Activated CD4-positive, alpha-beta T cell treated with anti-CD3 and anti-CD28 coated beads, Interleukin-2, amount 10 ng/mL, durations not matched to agents 24 days and 14 days (primary cell): ENCODE results near the gene ANKFY1. TPM values are rescaled to one million over a fixed set of nuclear protein-coding genes. Genes with fewer than 3 reads are reported as not detected.
A peak's percentile ranks its signal among the peaks of the same experiment; 100 is the strongest.

Experiments
- DNase-seq: peaks from one replicate; pipeline ENCODE4 v3.0.0; 2022
- H3K27ac Mint-ChIP-seq: one replicate; pipeline ENCODE4 v1.8.0; 2022; ENCODE audit warnings: mild to moderate bottlenecking, mixed read lengths
- H3K27me3 Mint-ChIP-seq: one replicate; pipeline ENCODE4 v1.8.0; 2022; ENCODE audit warnings: mixed read lengths
- H3K36me3 Mint-ChIP-seq: one replicate; pipeline ENCODE4 v1.8.0; 2022; ENCODE audit warnings: low read depth, mild to moderate bottlenecking, mixed read lengths
- H3K4me1 Mint-ChIP-seq: one replicate; pipeline ENCODE4 v1.8.0; 2021; ENCODE audit warnings: mixed read lengths
- H3K4me3 Mint-ChIP-seq: one replicate; pipeline ENCODE4 v1.8.0; 2022; ENCODE audit warnings: mild to moderate bottlenecking, moderate library complexity, mixed read lengths
- H3K9me3 Mint-ChIP-seq: one replicate; pipeline ENCODE4 v1.8.0; 2021; ENCODE audit warnings: mixed read lengths
- intact Hi-C: fragments of 100-400 bp; cut with micrococcal nuclease; formaldehyde crosslinking; loops from one replicate; pipeline ENCODE4 v1.15.1; 2023
- total RNA-seq: library from RNA; stranded (reverse); gene quantifications from 2 replicates; pipeline ENCODE4 v1.2.3, GENCODE V29; 2022

Gene ANKFY1
- total RNA-seq = 53.1 and 53.6 TPM in 2 replicates

GRCh38 chr17:4263282-4264215, at the start of gene ANKFY1:
Gene ANKFY1, minus strand, starts transcription at chr17:4263979. Its CDS starts 38 bp downstream, at chr17:4263941.
- Mint-ChIP-seq H3K9me3 (peaks cover 8% of the 10 kb centered on the region), H3K27me3 (no peaks in the 10 kb centered on the region), H3K4me1 (peaks cover 31% of the 10 kb centered on the region), H3K36me3 (peaks cover 41% of the 10 kb centered on the region), H3K4me3 (peak within 1 kb of the TSS; percentile 95), H3K27ac (peak within 1 kb of the TSS; percentile 95)
- DNase-seq = peak; percentile 100
- intact Hi-C loops = loop anchor here (1.0 to 5.0 kb wide), 3 partner anchors 46 to 120 kb away; partner anchors contain the start of genes CYB5D2, UBE2G1 and ZZEF1

- Mint-ChIP-seq H3K9me3 (no peaks in the 10 kb centered on the region), H3K4me1 (peaks cover 33% of the 10 kb centered on the region), H3K27ac (no peak overlapping the region), H3K4me3 (no peak overlapping the region), H3K36me3 (peaks cover 4% of the 10 kb centered on the region), H3K27me3 (no peaks in the 10 kb centered on the region)
- intact Hi-C loops = no loop called here
- DNase-seq = no peak
Measured at GRCh38 chr17:4310354-4311060, 46.7 kb upstream of the ANKFY1 start.

GRCh38 chr17:4309897-4310296, 46.1 kb upstream of the ANKFY1 start:
- no peak overlapping the region for H3K27ac Mint-ChIP-seq

GRCh38 chr17:4307179-4307930, 43.6 kb upstream of the ANKFY1 start:
- no peak overlapping the region for H3K27ac Mint-ChIP-seq
- intact Hi-C loops = loop anchor here (10.0 kb wide), 1 partner anchor 107 kb away; no protein-coding TSS in a partner anchor
- peaks cover 6% of the 10 kb centered on the region for H3K36me3 Mint-ChIP-seq
- H3K27me3 Mint-ChIP-seq = no peaks in the 10 kb centered on the region
- DNase-seq = no peak
- no peak overlapping the region for H3K4me3 Mint-ChIP-seq
- no peaks in the 10 kb centered on the region for H3K9me3 Mint-ChIP-seq
- H3K4me1 Mint-ChIP-seq = peaks cover 15% of the 10 kb centered on the region

More at GRCh38 chr17:4309897-4310296, 46.1 kb upstream of the ANKFY1 start:
- H3K27me3 Mint-ChIP-seq = no peaks in the 10 kb centered on the region
- no peaks in the 10 kb centered on the region for H3K9me3 Mint-ChIP-seq
- intact Hi-C loops = loop anchor here (10.0 kb wide), 1 partner anchor 105 kb away; no protein-coding TSS in a partner anchor
- H3K4me3 Mint-ChIP-seq = no peak overlapping the region
- peaks cover 32% of the 10 kb centered on the region for H3K4me1 Mint-ChIP-seq
- peaks cover 4% of the 10 kb centered on the region for H3K36me3 Mint-ChIP-seq
- DNase-seq = no peak

- Mint-ChIP-seq H3K36me3 (peaks cover 19% of the 10 kb centered on the region), H3K9me3 (no peaks in the 10 kb centered on the region), H3K27me3 (no peaks in the 10 kb centered on the region), H3K27ac (no peak overlapping the region), H3K4me1 (peaks cover 14% of the 10 kb centered on the region), H3K4me3 (no peak overlapping the region)
- no peak for DNase-seq
- intact Hi-C loops = loop anchor here (2.0 to 10.0 kb wide), 2 partner anchors 90 to 110 kb away; no protein-coding TSS in a partner anchor
Measured at GRCh38 chr17:4305224-4305623, 41.4 kb upstream of the ANKFY1 start.

- intact Hi-C loops = loop anchor here (2.0 to 10.0 kb wide), 2 partner anchors 90 to 110 kb away; no protein-coding TSS in a partner anchor
- H3K36me3 Mint-ChIP-seq = peaks cover 19% of the 10 kb centered on the region
- peak; percentile 88 for DNase-seq
- no peaks in the 10 kb centered on the region for H3K27me3 Mint-ChIP-seq
- H3K27ac Mint-ChIP-seq = peak overlapping the region; percentile 4
- no peaks in the 10 kb centered on the region for H3K9me3 Mint-ChIP-seq
- no peak overlapping the region for H3K4me3 Mint-ChIP-seq
- H3K4me1 Mint-ChIP-seq = peaks cover 9% of the 10 kb centered on the region
Measured at GRCh38 chr17:4304417-4305027, 40.7 kb upstream of the ANKFY1 start.

GRCh38 chr17:4301066-4301465, 37.3 kb upstream of the ANKFY1 start:
- no peak overlapping the region for H3K4me3 Mint-ChIP-seq
- peaks cover 10% of the 10 kb centered on the region for H3K4me1 Mint-ChIP-seq
- no peaks in the 10 kb centered on the region for H3K9me3 Mint-ChIP-seq
- DNase-seq = no peak
- H3K36me3 Mint-ChIP-seq = peaks cover 30% of the 10 kb centered on the region
- no peak overlapping the region for H3K27ac Mint-ChIP-seq
- intact Hi-C loops = loop anchor here (10.0 kb wide), 1 partner anchor 114 kb away; no protein-coding TSS in a partner anchor
- H3K27me3 Mint-ChIP-seq = no peaks in the 10 kb centered on the region

- Mint-ChIP-seq H3K27me3 (no peaks in the 10 kb centered on the region), H3K4me1 (peaks cover 10% of the 10 kb centered on the region), H3K4me3 (no peak overlapping the region), H3K36me3 (peaks cover 33% of the 10 kb centered on the region), H3K27ac (peak overlapping the region; percentile 0), H3K9me3 (no peaks in the 10 kb centered on the region)
- DNase-seq = no peak
- intact Hi-C loops = no loop called here
Measured at GRCh38 chr17:4297351-4297750, 33.6 kb upstream of the ANKFY1 start.

GRCh38 chr17:4295686-4296085, 31.9 kb upstream of the ANKFY1 start:
- intact Hi-C loops = no loop called here
- no peak for DNase-seq
- no peak overlapping the region for H3K4me3 Mint-ChIP-seq
- H3K27ac Mint-ChIP-seq = no peak overlapping the region
- H3K9me3 Mint-ChIP-seq = no peaks in the 10 kb centered on the region
- H3K36me3 Mint-ChIP-seq = peaks cover 25% of the 10 kb centered on the region
- no peaks in the 10 kb centered on the region for H3K27me3 Mint-ChIP-seq
- H3K4me1 Mint-ChIP-seq = peaks cover 7% of the 10 kb centered on the region

- Mint-ChIP-seq H3K27me3 (no peaks in the 10 kb centered on the region), H3K9me3 (no peaks in the 10 kb centered on the region), H3K27ac (peak overlapping the region; percentile 3), H3K4me3 (no peak overlapping the region), H3K36me3 (peaks cover 25% of the 10 kb centered on the region), H3K4me1 (peaks cover 4% of the 10 kb centered on the region)
- no peak for DNase-seq
- intact Hi-C loops = no loop called here
Measured at GRCh38 chr17:4293572-4293971, 29.8 kb upstream of the ANKFY1 start.

GRCh38 chr17:4287710-4288109, 23.9 kb upstream of the ANKFY1 start:
- H3K27me3 Mint-ChIP-seq = no peaks in the 10 kb centered on the region
- intact Hi-C loops = no loop called here
- no peak overlapping the region for H3K27ac Mint-ChIP-seq
- H3K36me3 Mint-ChIP-seq = peaks cover 16% of the 10 kb centered on the region
- DNase-seq = no peak
- H3K4me1 Mint-ChIP-seq = no peaks in the 10 kb centered on the region
- no peak overlapping the region for H3K4me3 Mint-ChIP-seq
- no peaks in the 10 kb centered on the region for H3K9me3 Mint-ChIP-seq

GRCh38 chr17:4276514-4276913, 12.7 kb upstream of the ANKFY1 start:
- Mint-ChIP-seq H3K9me3 (no peaks in the 10 kb centered on the region), H3K27ac (no peak overlapping the region), H3K4me3 (no peak overlapping the region), H3K27me3 (no peaks in the 10 kb centered on the region), H3K4me1 (peaks cover 4% of the 10 kb centered on the region), H3K36me3 (peaks cover 33% of the 10 kb centered on the region)
- intact Hi-C loops = no loop called here
- DNase-seq = no peak

- H3K27me3 Mint-ChIP-seq = no peaks in the 10 kb centered on the region
- H3K9me3 Mint-ChIP-seq = no peaks in the 10 kb centered on the region
- no peak for DNase-seq
- H3K4me3 Mint-ChIP-seq = no peak overlapping the region
- peaks cover 33% of the 10 kb centered on the region for H3K36me3 Mint-ChIP-seq
- peak overlapping the region; percentile 9 for H3K27ac Mint-ChIP-seq
- peaks cover 2% of the 10 kb centered on the region for H3K4me1 Mint-ChIP-seq
- intact Hi-C loops = no loop called here
Measured at GRCh38 chr17:4272972-4273368, 9.2 kb upstream of the ANKFY1 start.
